Astrocyte (in vitro differentiated cells and primary cell): Measurements from ENCODE around the gene B4GALNT1. TPM values are rescaled to one million over a fixed set of nuclear protein-coding genes. Genes with fewer than 3 reads are reported as not detected.

ENCODE experiments used
- DNase-seq: peaks from one replicate; pipeline ENCODE4 v3.0.0-alpha.2; 2010; ENCODE audit warnings: low read depth
- FAIRE-seq: peaks from 2 replicates; lab custom pipeline; 2011; peaks lifted over from hg19 to GRCh38; lab: Jason Lieb, UNC
- H2AFZ ChIP-seq: 2 replicates; pipeline ENCODE4 v1.6.0; 2012; ENCODE audit warnings: low read depth, low read length, inconsistent platforms
- H3K27ac ChIP-seq: 2 replicates; pipeline ENCODE4 v1.5.1; 2011; ENCODE audit warnings: low read depth, low read length, inconsistent platforms
- H3K27me3 ChIP-seq: 2 replicates; pipeline ENCODE4 v1.6.0; 2011; ENCODE audit warnings: low read length, inconsistent platforms; ENCODE audit not compliant: insufficient read depth
- H3K36me3 ChIP-seq: 2 replicates; pipeline ENCODE4 v1.5.1; 2011; ENCODE audit warnings: low read length, inconsistent platforms; ENCODE audit not compliant: insufficient read depth
- H3K4me1 ChIP-seq: 2 replicates; pipeline ENCODE4 v1.5.1; 2011; ENCODE audit warnings: low read length, inconsistent platforms; ENCODE audit not compliant: insufficient read depth
- H3K4me2 ChIP-seq: 2 replicates; pipeline ENCODE4 v1.6.0; 2012; ENCODE audit warnings: low read length, inconsistent platforms
- H3K4me3 ChIP-seq: 2 replicates; pipeline ENCODE4 v1.5.1; 2011; ENCODE audit warnings: low read depth, mild to moderate bottlenecking, low read length, inconsistent platforms; ENCODE audit not compliant: insufficient read depth
- H3K79me2 ChIP-seq: 2 replicates; pipeline ENCODE4 v1.6.0; 2012; ENCODE audit warnings: mild to moderate bottlenecking, low read length, inconsistent platforms; ENCODE audit not compliant: insufficient read depth
- H3K9ac ChIP-seq: 2 replicates; pipeline ENCODE4 v1.6.0; 2012; ENCODE audit warnings: mild to moderate bottlenecking, low read length, inconsistent platforms
- H3K9me3 ChIP-seq: 2 replicates; pipeline ENCODE4 v1.5.1; 2012; ENCODE audit warnings: low read depth, mild to moderate bottlenecking, low read length, inconsistent platforms; ENCODE audit not compliant: insufficient read depth
- H4K20me1 ChIP-seq: 2 replicates; pipeline ENCODE4 v1.6.0; 2012; ENCODE audit warnings: low read length, inconsistent platforms; ENCODE audit not compliant: insufficient read depth
- H3K27ac Mint-ChIP-seq: one replicate; pipeline ENCODE4 v1.8.0; 2021; ENCODE audit warnings: mild to moderate bottlenecking, mixed read lengths; ENCODE audit not compliant: unreplicated experiment
- H3K27me3 Mint-ChIP-seq: one replicate; pipeline ENCODE4 v1.8.0; 2021; ENCODE audit warnings: low read depth, mixed read lengths; ENCODE audit not compliant: unreplicated experiment
- H3K36me3 Mint-ChIP-seq: one replicate; pipeline ENCODE4 v1.8.0; 2021; ENCODE audit warnings: low read depth, mixed read lengths; ENCODE audit not compliant: unreplicated experiment
- H3K4me1 Mint-ChIP-seq: one replicate; pipeline ENCODE4 v1.8.0; 2021; ENCODE audit warnings: low read depth, mixed read lengths; ENCODE audit not compliant: unreplicated experiment
- H3K4me3 Mint-ChIP-seq: one replicate; pipeline ENCODE4 v1.8.0; 2021; ENCODE audit warnings: mild to moderate bottlenecking, moderate library complexity, mixed read lengths; ENCODE audit not compliant: unreplicated experiment
- H3K9me3 Mint-ChIP-seq: one replicate; pipeline ENCODE4 v1.8.0; 2021; ENCODE audit warnings: mild to moderate bottlenecking, mixed read lengths; ENCODE audit not compliant: unreplicated experiment
- CTCF ChIP-seq: IDR thresholded peaks from 2 replicates; pipeline ENCODE4 v1.5.1; 2011; ENCODE audit warnings: low read depth, mild to moderate bottlenecking, inconsistent platforms, low read length, moderate library complexity; ENCODE audit not compliant: insufficient read depth
- EZH2 ChIP-seq: IDR thresholded peaks from 2 replicates; pipeline ENCODE4 v1.6.1; 2012; ENCODE audit warnings: mild to moderate bottlenecking, low read length, inconsistent platforms; ENCODE audit not compliant: insufficient read depth
- total RNA-seq: library from RNA; stranded (reverse); gene quantifications from 2 replicates; pipeline ENCODE4 v1.2.1, GENCODE V29; 2021

Gene B4GALNT1
- total RNA-seq, 1 donor from 2014 or later = 2.5 TPM

- H3K4me2 ChIP-seq = peak overlapping the region; percentile 96
- H3K27me3 ChIP-seq = no peaks in the 10 kb centered on the region
- Mint-ChIP-seq H3K27me3 (no peaks in the 10 kb centered on the region), H3K27ac (peak overlapping the region; percentile 83), H3K4me1 (peaks cover 12% of the 10 kb centered on the region), H3K9me3 (peaks cover 2% of the 10 kb centered on the region), H3K4me3 (peak overlapping the region; percentile 96), H3K36me3 (peaks cover 11% of the 10 kb centered on the region)
- TF ChIP-seq CTCF = no peak
- no peak for TF ChIP-seq EZH2
- H3K36me3 ChIP-seq = peaks cover 2% of the 10 kb centered on the region
- no peak for DNase-seq
- no peak for FAIRE-seq
- H4K20me1 ChIP-seq = peaks cover 16% of the 10 kb centered on the region
- H3K4me3 ChIP-seq = peak overlapping the region; percentile 71
- H3K79me2 ChIP-seq = peaks cover 4% of the 10 kb centered on the region
- H3K9me3 ChIP-seq = no peaks in the 10 kb centered on the region
- H3K9ac ChIP-seq = peak overlapping the region; percentile 71
- H3K27ac ChIP-seq = no peak overlapping the region
- peak overlapping the region; percentile 94 for H2AFZ ChIP-seq
- peaks cover 16% of the 10 kb centered on the region for H3K4me1 ChIP-seq
Measured at GRCh38 chr12:57591782-57592325, 41.1 kb downstream of the B4GALNT1 start.

GRCh38 chr12:57590864-57591781 lies 41.9 kb downstream of the B4GALNT1 start, which contains the start of gene PIP4K2C:
PIP4K2C (plus strand) TSS chr12:57591192; CDS start chr12:57591290, 98 bp downstream.
- peak within 1 kb of the TSS; percentile 96 for H3K4me3 Mint-ChIP-seq
- no peaks in the 10 kb centered on the region for H3K36me3 ChIP-seq
- peak within 1 kb of the TSS; percentile 96 for H3K4me2 ChIP-seq
- peaks cover 12% of the 10 kb centered on the region for H3K4me1 Mint-ChIP-seq
- no peak for TF ChIP-seq EZH2
- TF ChIP-seq CTCF = no peak
- H3K9me3 ChIP-seq = no peaks in the 10 kb centered on the region
- no peaks in the 10 kb centered on the region for H3K27me3 ChIP-seq
- peak within 1 kb of the TSS; percentile 71 for H3K4me3 ChIP-seq
- peak within 1 kb of the TSS; percentile 83 for H3K27ac Mint-ChIP-seq
- peaks cover 2% of the 10 kb centered on the region for H3K9me3 Mint-ChIP-seq
- DNase-seq (peak; percentile 14), FAIRE-seq (no peak)
- peaks cover 11% of the 10 kb centered on the region for H3K36me3 Mint-ChIP-seq
- peak within 1 kb of the TSS; percentile 94 for H2AFZ ChIP-seq
- H3K4me1 ChIP-seq = peaks cover 16% of the 10 kb centered on the region
- H3K9ac ChIP-seq = peak within 1 kb of the TSS; percentile 71
- H4K20me1 ChIP-seq = peaks cover 16% of the 10 kb centered on the region
- H3K27me3 Mint-ChIP-seq = no peaks in the 10 kb centered on the region
- peaks cover 4% of the 10 kb centered on the region for H3K79me2 ChIP-seq
- H3K27ac ChIP-seq = no peak within 1 kb of the TSS
